NCI-H1092 treated with DMSO at 0.1 percent for 48 hours (cell line): ENCODE results near the gene PIWIL4.
"Not testable (repeated sequence)": the region's sequence is repeated elsewhere in the genome, so short reads cannot be mapped to it uniquely, and the experiment has no call there.

Source experiments
- DNase-seq: peaks from one replicate; lab custom pipeline; 2025; lab: John Stamatoyannopoulos, UW

Gene PIWIL4

GRCh38 chr11:94638902-94639373 lies 71.8 kb downstream of the PIWIL4 start:
- no peak for DNase-seq

- DNase-seq, result no peak
These were observed 72.9 kb downstream of the PIWIL4 start for GRCh38 chr11:94639901-94640721.

- DNase-seq, result no peak
These were observed 74.1 kb downstream of the PIWIL4 start for GRCh38 chr11:94641167-94641761.

GRCh38 chr11:94643186-94643585 lies 76.0 kb downstream of the PIWIL4 start:
- DNase-seq, result not testable (repeated sequence)

- no peak for DNase-seq
These were observed 80.8 kb downstream of the PIWIL4 start for GRCh38 chr11:94647926-94648325.

- no peak for DNase-seq
These were observed 81.6 kb downstream of the PIWIL4 start for GRCh38 chr11:94648789-94649188.

- no peak for DNase-seq
These were observed 82.1 kb downstream of the PIWIL4 start for GRCh38 chr11:94649254-94649653.

- DNase-seq, result no peak
These were observed 82.9 kb downstream of the PIWIL4 start for GRCh38 chr11:94649964-94650623.

- DNase-seq, result no peak
These were observed 83.6 kb downstream of the PIWIL4 start for GRCh38 chr11:94650756-94651155.

GRCh38 chr11:94652735-94653284 lies 85.6 kb downstream of the PIWIL4 start:
- no peak for DNase-seq

GRCh38 chr11:94653561-94653960 lies 86.4 kb downstream of the PIWIL4 start:
- no peak for DNase-seq

- DNase-seq, result no peak
These were observed 87.0 kb downstream of the PIWIL4 start for GRCh38 chr11:94654201-94654600.

GRCh38 chr11:94655291-94655690 lies 88.1 kb downstream of the PIWIL4 start:
- DNase-seq, result no peak

- DNase-seq, result no peak
These were observed 88.8 kb downstream of the PIWIL4 start for GRCh38 chr11:94655956-94656355.

- DNase-seq, result no peak
These were observed 89.8 kb downstream of the PIWIL4 start for GRCh38 chr11:94656968-94657367.

- DNase-seq, result no peak
These were observed 90.5 kb downstream of the PIWIL4 start for GRCh38 chr11:94657629-94658028.

- DNase-seq, result no peak
These were observed 91.2 kb downstream of the PIWIL4 start for GRCh38 chr11:94658386-94658785.

- DNase-seq, result no peak
These were observed 91.7 kb downstream of the PIWIL4 start for GRCh38 chr11:94658888-94659287.

- no peak for DNase-seq
These were observed 94.3 kb downstream of the PIWIL4 start for GRCh38 chr11:94661444-94661843.

- DNase-seq, result no peak
These were observed 95.1 kb downstream of the PIWIL4 start for GRCh38 chr11:94662065-94662779.

GRCh38 chr11:94662846-94663390 lies 95.8 kb downstream of the PIWIL4 start:
- no peak for DNase-seq

GRCh38 chr11:94664346-94664745 lies 97.2 kb downstream of the PIWIL4 start:
- DNase-seq, result no peak
